Hepatic stellate cell (primary cell): ENCODE measurements around the gene MMD.
"Not testable (repeated sequence)": the region's sequence is repeated elsewhere in the genome, so short reads cannot be mapped to it uniquely, and the experiment has no call there.

Experiments used
- DNase-seq: peaks from one replicate; pipeline ENCODE4 v3.0.0; 2011; ENCODE audit warnings: low spot score

MMD gene

GRCh38 chr17:55420067-55420775 is 1.4 kb downstream of the MMD start:
- DNase-seq, result no peak

- no peak for DNase-seq
These were observed 3.0 kb downstream of the MMD start for GRCh38 chr17:55418369-55419268.

- no peak for DNase-seq
These were observed 4.0 kb downstream of the MMD start for GRCh38 chr17:55417411-55418268.

DNA sequence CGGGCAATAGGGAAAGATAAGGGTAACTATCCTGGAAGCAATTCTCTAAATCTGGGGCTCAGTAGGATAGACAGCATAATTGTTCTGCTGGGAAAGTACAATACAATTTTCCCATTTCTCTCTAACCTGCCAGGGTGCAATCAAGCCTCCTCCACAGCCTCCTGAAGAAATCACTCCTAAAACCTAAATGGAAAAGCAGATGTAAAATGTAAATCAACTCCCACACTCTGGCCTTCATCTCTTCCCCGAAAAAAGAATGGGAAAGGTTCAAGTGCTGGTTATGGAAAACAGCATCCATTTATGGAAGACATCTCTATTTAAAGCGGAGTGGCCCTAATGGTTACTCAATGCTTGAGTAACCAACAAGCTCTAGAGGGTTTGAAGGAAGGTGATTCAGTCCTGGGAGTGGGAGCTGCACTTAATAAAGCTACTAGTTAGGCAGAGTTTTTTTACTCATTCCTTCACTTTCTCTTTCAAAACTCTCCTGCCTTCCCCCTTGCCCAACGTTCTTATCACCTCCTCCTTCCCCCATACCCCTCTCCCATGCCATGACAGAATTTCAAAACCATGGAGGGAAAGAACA is 5.1 kb downstream of the MMD start:
- DNase-seq, result no peak

GRCh38 chr17:55416000-55416399 is 5.6 kb downstream of the MMD start:
- DNase-seq, result no peak

DNA sequence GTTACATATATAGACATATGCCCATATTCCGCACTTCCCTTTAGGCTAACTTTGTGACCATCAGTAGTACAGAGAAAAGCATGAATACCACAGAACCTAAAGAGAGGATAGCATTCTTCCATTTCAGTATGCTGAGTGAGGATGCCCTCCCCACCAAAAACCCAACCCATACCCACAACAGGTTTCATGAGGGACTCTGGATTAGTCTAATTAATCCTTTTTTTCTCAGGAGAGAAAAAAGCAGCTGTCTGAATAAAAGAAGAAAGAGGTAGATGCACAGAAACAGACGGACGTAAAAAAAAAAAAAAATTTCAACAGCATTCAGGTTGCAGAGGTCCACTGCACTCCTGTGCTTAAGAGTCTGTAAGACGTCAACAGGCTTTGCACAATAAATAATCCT is 6.7 kb downstream of the MMD start:
- no peak for DNase-seq

DNA sequence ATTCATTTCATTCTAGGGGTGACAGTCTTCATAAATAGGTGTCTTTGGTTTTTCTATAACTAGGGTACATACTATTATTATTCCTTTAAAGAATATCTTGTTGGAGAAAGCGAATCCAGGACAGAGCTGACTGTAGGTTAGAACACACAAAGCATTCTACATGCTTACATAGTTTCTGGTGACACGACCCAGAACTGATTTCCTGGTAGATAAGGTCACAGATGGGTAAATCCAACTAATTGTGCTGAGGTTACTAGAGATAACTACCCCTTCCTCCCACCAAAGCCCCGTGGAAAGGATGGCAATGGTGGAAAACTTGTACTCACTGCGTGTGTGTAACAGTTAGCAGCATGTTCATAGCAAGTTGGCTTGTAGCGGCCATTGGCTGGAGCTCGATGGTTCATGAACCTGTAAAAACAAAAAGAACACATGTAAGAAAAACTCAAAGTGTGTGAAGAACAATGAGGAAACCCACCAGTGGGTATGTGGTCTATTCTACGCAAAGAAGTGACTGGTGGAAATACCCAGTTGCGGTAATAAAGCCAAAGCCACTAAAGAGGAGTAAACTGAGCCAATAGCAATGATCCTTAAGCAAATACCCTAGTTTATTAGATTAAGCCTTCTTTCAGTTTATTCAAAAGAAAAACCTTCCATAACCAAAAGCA is 7.7 kb downstream of the MMD start:
- DNase-seq, result no peak

GRCh38 chr17:55411463-55411855 is 10.2 kb downstream of the MMD start:
- no peak for DNase-seq

- no peak for DNase-seq
These were observed 10.7 kb downstream of the MMD start for GRCh38 chr17:55410722-55411462.

GRCh38 chr17:55409030-55409800 is 12.4 kb downstream of the MMD start:
- DNase-seq, result no peak

GRCh38 chr17:55407641-55408566 is 13.7 kb downstream of the MMD start:
- DNase-seq, result no peak

GRCh38 chr17:55405600-55405999 is 16.0 kb downstream of the MMD start:
- no peak for DNase-seq

DNA sequence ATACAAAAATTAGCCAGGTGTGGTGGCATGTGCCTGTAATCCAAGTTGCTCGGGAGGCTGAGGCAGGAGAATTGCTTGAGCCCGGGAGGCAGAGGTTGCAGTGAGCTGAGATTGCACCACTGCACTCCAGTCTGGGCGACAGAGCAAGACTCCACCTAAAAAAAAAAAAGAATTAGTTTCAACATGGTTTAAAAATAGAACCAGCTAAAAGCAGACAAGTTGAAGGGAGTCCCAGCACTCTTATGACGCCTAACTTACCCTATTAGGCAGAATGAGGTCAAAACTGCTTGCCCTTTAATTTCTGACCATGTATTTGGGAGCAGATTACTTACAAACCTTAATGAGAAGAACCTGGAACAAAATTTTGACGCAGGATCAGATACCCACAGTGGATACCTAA is 17.4 kb downstream of the MMD start:
- not testable (repeated sequence) for DNase-seq

DNA sequence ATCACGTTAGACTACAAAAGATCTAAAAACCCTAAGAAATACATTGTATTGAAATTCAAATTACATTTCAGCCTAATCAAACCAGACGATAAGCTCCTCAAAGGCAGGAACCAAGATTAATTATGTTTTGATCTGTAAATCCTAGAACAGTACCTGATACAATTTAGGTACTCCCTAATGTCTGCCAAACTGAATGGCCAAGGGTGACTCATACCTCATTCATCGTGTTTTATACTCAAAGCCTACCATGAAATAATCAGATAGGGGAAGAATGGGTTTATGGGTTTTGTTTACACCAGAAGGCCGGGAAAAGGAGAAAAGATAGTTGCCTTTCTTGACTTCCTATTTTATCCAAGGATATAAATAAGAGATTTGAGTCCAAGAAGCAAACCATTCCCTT is 19.3 kb downstream of the MMD start:
- no peak for DNase-seq

DNA sequence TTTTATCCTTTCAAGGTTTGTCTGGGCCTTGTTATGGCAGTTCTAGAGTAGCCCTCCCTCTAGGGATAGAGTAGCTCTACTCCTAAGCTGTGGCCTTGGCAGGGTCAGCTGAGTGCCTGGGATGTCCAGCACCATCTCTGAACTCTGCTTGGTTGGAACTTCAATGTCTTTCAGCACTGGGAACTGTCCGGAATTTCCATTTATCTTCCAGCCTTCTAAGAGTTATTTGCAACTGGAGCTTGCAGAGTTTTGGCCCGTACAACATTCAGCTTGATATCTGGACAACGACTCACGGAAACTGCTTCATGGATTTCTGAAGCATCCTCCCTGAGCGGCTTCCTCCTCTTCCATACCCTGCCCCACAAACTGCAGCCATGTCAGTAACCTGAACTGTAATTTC is 22.9 kb downstream of the MMD start:
- no peak for DNase-seq

GRCh38 chr17:55395803-55396505 is 25.7 kb downstream of the MMD start:
- DNase-seq, result no peak

DNA sequence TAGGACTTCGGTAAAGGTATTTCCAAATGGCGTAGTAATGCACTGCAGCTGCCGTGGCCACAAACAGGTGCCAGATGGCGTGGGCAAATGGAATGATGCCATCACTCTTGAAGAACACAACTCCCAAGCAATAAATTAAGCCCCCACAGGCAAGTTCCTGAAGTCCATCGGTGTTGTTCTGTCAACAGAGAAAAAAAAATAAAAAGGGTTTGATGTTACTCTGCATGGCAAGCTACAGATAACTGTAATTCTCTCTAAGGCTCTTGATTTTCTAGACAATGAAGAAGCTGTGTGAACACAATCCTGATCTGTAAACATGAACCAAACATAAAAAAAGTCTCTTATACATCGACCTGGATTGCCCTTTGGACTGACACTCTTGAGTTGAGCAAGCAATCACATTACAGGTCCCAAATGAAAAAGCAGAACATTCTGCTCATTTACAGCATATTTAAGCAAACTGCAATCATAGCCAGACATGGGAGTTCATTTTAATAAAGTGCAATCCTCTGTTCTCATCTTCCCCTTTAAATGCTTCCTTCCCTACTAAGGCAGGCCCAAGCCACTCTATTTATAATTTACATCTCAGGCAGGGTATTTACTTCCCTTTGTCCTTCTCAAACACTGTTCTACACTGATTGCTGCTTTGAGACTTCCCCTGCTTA is 27.1 kb downstream of the MMD start:
- no peak for DNase-seq
